ENCODE data around the gene COL9A1.

GRCh38 chr6:70289299-70289698 lies 13.6 kb downstream of the COL9A1 start:
- TF ChIP-seq CTCF (conservative IDR thresholded peaks at IDR 0.05; ENCODE audit: low read depth, low read length) (0 out of 2 replicates have a peak, but pooled peaks have one; percentile 2), RCOR1 (IDR thresholded peaks at IDR 0.05; ENCODE audit: insufficient replicate concordance, low read length) (no peak), RFX5 (IDR thresholded peaks at IDR 0.05; ENCODE audit: low read depth, low read length) (no peak), RAD21 (IDR thresholded peaks at IDR 0.05; ENCODE audit: low read length) (no peak), FOS (IDR thresholded peaks at IDR 0.05; ENCODE audit: low read depth, low read length) (no peak), POLR2A (IDR thresholded peaks at IDR 0.05; ENCODE audit: low read depth, low read length) (no peak)
